HFF-Myc (cell line): ENCODE measurements around the gene FAM200A.
A peak's percentile ranks its signal among the peaks of the same experiment; 100 is the strongest.

ENCODE experiments used
- DNase-seq: peaks from one replicate; pipeline ENCODE4 v3.0.0-alpha.2; 2011; ENCODE audit warnings: low read depth; ENCODE audit errors: extremely low read depth
- H3K4me3 ChIP-seq: replicated peaks from 2 replicates; pipeline ENCODE4 v1.5.1; 2011; ENCODE audit warnings: low read depth, mild to moderate bottlenecking, control low read depth, low read length
- TF ChIP-seq, protein P1 (sequence below): IDR thresholded peaks from 2 replicates; pipeline ENCODE4 v1.5.1; 2012; ENCODE audit warnings: mild to moderate bottlenecking, low read depth, low read length, control low read depth; ENCODE audit errors: missing control alignments

FAM200A gene

DNA sequence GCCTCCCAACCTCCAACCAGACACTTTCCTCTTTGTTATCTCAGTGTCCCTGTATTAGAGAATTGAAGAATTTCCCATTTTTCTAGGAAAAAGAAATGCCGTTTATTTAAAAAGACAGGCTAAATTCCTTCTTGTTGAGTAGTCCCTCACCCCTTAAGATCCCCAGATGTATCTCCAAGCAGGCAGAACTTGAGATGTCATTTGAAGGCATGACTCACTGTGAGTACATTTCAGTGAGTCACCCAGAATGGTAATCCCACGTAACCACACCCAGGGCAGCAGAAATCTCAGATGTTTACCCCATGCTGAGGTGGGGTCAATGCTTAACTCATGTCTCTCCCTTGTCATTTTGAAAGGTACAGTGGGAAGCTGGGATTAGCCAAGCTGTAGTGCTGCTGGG is 10.9 kb upstream of the FAM200A start:
- 0 out of 2 replicates have a peak overlapping the region, but pooled peaks have one; percentile 12 for H3K4me3 ChIP-seq
- peak; percentile 98 for DNase-seq
- TF ChIP-seq, protein P1, sequence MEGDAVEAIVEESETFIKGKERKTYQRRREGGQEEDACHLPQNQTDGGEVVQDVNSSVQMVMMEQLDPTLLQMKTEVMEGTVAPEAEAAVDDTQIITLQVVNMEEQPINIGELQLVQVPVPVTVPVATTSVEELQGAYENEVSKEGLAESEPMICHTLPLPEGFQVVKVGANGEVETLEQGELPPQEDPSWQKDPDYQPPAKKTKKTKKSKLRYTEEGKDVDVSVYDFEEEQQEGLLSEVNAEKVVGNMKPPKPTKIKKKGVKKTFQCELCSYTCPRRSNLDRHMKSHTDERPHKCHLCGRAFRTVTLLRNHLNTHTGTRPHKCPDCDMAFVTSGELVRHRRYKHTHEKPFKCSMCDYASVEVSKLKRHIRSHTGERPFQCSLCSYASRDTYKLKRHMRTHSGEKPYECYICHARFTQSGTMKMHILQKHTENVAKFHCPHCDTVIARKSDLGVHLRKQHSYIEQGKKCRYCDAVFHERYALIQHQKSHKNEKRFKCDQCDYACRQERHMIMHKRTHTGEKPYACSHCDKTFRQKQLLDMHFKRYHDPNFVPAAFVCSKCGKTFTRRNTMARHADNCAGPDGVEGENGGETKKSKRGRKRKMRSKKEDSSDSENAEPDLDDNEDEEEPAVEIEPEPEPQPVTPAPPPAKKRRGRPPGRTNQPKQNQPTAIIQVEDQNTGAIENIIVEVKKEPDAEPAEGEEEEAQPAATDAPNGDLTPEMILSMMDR: no peak

DNA sequence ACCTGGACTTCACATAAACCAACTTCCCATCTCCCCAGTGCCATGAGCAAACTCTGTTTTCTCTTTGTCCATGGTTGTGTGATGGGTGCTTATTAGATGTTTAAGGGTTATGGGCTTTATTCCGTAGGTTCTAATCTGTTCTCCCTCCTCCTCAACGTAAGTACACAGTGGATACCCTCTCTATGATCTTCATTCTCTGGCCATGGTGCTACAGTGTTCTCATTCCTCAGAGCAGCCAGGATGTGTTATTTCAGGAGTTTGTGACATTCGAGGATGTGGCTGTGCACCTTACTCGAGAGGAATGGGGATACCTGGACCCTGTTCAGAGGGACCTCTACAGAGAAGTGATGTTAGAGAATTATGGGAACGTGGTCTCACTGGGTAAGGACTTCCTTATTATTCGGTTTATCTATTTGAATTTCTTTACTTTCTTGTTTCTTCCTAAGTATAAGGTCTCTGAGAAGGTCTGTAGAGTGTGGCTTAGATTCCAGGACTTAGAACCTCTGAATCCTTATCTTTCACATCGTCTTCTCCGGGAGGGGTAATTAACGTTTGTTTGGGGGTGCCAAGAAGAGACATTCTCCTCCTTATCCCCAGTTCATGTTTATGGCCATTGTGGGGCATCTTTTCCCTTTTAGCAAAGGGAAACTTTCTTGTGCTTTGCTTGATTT is 10.3 kb upstream of the FAM200A start:
- TF ChIP-seq, protein P1: no peak
- DNase-seq: no peak
- peak overlapping the region; percentile 12 for H3K4me3 ChIP-seq

DNA sequence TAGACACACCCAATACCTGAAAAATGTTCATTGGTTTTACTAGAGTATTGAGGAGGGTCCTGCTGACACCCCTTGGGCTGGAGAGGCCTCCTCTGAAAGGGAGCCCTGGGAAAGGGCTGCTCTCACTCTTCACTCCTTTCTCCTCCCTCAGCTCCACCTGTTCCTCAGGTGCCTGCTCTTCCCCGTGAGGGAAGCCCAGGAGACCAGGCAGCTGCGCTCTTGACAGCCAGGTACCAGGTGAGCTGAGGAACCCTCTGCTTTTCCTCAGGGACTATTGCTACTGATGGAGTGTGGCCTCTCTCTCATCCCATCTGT is 9.8 kb upstream of the FAM200A start:
- no peak for DNase-seq
- TF ChIP-seq, protein P1: no peak
- H3K4me3 ChIP-seq: no peak overlapping the region

DNA sequence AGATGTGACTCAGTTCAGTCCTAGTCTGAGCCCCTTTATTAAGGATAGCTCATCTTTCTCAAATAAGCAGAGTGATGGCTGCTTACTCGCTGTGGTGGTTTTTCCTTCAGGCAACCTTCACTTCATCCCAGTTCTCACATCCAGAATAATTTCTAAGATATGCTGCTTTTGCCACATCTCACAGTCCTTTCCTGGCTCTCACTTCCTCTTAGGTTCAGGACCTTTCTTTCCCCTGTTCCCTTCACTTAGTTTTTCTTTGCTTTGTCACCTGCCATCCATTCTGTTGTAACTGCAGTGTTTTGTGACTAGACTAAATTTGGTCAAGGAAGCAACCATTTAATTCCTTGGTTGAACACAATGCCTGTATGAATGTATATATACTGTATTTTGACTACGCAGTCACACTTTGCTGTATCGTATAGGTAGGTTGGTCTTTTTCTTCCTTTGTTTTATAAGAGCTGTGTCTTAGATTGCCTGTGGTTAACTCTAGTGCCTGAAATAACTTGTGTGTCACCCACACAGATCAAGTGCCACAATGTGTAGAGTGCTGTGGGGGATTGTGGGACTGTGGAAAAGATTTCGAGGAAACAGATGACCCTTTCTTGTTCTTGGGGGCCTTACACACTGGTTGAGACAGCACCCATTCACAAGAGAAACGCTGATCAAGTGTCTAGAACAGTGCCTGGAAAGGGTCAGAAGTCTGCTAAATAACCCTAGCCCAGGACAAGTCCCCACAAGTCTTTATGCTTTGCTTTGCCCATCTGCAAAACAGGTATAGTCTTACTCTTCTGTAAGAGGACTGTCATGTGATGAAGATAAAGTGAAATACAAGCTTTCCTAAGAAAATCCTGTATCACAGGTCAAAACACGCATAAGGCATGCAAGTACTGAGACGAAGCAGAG is 9.2 kb upstream of the FAM200A start:
- H3K4me3 ChIP-seq: no peak overlapping the region; the same call in 1 of the 2 replicates
- no peak for DNase-seq
- TF ChIP-seq, protein P1: no peak

DNA sequence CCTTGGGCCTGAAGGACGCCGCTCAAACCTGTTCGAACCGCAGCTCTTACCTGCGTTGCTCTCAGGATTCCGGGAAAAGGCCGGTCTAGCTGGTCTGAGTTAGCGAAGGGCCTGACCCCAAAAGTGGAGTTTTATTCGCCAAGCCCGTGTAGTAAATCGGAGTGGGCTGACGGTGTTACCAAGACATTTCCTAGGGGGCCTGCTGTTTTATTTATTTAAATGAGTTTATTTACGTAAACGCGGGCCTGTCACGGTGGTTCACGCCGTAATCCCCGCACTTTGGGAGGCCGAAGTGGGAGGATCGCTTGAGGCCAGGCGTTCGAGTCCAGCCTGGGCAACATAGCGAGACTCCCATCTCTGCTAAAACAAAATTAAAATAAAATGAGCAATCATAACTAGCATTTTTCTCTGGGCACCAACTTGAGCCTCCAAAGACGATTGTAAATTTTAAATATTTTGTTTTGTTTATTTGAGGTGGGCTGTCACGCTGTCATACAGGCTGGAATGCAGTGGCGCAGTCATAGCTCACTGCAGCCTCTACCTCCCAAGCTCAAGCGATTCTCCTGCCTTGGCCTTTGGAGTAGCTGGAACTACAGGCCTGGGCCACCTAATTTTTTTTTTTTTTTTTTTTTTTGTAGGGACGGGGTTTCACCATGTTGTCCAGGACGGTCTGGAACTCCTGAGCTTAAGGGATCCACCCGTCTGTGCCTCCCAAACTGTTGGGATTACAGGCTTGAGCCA is 7.4 kb upstream of the FAM200A start:
- H3K4me3 ChIP-seq: peak overlapping the region; percentile 91
- TF ChIP-seq, protein P1: no peak
- DNase-seq: no peak

DNA sequence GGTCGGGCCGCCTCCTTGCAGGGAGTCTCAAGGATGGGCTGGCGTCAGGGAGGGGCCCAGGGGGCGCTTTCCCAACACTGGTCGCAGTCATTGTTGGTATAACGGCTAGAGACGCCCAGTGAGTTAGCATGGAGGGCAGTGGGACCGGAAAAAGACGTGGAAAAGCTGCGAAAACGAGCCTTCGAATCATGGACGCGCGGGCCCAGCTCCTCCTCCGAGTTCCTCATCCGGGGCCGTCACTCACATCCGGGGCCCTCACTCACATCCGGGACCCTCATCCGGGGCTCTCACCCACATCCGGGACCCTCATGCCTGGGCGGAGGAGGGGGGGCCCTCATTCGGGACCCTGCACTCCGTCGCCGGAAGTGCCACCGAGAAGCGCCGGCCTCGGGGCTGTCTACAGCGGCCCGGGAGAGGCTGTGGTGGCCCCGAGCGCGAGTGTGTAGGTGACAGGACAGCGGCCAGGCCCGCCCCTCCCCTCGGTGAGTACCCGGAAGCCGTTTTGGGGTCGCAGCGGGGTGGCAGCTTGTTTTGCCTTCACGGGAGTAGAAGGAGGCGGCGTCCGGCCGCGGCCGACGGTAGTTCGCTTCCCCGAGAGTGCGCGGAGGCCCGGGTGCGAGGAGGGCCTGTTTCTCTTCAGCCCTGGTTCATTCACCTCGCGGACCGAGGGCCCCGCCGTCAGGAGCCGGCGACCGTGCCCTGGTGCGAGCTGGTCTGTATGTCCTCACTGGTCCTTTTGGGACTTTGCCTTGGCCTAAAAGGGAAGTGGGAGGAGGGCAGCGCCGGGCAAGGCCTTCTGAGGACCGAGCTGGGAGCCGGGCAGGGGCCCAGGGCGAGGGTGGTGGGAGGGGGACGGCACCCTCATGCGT is 6.6 kb upstream of the FAM200A start, which contains the start of gene ZNF655:
TSS of gene ZNF655 (plus strand) at position 337 of the 869 bp plus-strand sequence. CDS start 1,918 bp downstream, outside the sequence.
- DNase-seq: no peak
- H3K4me3 ChIP-seq: peak within 1 kb of the TSS; percentile 91
- TF ChIP-seq, protein P1: no peak
